ENCODE measurements around the gene GPLD1. TPM values are rescaled to one million over a fixed set of nuclear protein-coding genes. Genes with fewer than 3 reads are reported as not detected.

The GPLD1 gene, protein sequence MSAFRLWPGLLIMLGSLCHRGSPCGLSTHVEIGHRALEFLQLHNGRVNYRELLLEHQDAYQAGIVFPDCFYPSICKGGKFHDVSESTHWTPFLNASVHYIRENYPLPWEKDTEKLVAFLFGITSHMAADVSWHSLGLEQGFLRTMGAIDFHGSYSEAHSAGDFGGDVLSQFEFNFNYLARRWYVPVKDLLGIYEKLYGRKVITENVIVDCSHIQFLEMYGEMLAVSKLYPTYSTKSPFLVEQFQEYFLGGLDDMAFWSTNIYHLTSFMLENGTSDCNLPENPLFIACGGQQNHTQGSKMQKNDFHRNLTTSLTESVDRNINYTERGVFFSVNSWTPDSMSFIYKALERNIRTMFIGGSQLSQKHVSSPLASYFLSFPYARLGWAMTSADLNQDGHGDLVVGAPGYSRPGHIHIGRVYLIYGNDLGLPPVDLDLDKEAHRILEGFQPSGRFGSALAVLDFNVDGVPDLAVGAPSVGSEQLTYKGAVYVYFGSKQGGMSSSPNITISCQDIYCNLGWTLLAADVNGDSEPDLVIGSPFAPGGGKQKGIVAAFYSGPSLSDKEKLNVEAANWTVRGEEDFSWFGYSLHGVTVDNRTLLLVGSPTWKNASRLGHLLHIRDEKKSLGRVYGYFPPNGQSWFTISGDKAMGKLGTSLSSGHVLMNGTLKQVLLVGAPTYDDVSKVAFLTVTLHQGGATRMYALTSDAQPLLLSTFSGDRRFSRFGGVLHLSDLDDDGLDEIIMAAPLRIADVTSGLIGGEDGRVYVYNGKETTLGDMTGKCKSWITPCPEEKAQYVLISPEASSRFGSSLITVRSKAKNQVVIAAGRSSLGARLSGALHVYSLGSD
- total RNA-seq = 0.33 and 0.46 TPM in 2 replicates

DNA sequence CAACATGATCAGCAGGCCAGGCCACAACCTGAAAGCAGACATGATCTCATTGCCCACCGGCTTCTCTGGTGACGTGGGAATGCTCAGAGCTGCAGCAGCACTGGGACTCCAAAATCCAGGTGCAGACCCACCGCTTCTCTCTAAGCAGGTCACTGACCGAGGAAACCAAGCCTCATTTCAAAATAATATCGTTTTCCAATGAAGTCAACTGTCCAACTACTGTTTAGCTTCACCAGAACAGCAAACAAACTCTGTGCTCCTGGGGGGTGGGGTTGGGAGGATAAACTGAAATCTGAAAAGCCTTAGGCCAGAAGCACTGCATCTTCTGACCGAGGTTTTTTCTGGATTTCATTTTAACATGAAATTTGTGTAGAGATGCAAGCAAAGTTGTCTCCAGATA, at the start of gene GPLD1:
Gene GPLD1 (minus strand): TSS at position 109 of the 400 bp plus-strand sequence. CDS start 67 bp downstream, at position 42.

GRCh38 chr6:24494821-24495795, 5.7 kb upstream of the GPLD1 start, which contains the start of gene ALDH5A1:
TSS of gene ALDH5A1 (plus strand) at chr6:24494969. CDS start at chr6:24494997, 28 bp downstream.

DNA sequence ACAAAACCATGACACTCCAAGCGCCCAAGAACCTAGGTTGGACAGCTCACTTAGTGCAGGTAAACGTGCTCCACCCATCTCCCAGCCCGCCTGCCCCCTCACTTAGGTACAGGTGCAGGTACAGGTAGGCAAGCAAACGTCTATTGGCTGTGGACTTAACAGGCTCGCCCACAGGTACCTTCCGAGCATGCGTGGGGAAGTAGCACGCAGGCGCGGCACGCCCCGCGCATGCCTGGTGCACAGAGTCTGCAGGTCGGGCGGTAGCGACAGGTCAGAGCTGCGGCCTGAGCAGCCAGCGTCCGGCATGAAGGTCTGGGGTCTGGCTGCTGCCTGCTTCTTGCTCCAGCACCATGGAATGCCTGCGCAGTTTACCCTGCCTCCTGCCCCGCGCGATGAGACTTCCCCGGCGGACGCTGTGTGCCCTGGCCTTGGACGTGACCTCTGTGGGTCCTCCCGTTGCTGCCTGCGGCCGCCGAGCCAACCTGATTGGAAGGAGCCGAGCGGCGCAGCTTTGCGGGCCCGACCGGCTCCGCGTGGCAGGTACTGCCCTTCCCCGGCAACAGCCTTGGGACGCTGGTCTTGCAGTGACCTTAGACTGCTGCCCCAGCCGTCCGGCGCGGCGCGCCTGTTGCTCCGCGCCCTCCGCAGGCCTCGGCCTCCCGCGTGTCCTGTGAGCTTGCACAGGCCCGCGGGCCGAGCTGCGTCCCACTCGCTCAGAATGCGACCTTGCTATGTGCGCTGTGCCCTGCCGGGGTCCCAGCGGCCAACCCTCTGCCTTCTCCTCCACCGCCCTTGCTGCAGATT, 86.5 kb downstream of the GPLD1 start, which contains the start of gene MRS2:
Gene MRS2 (plus strand): TSS at position 240 of the 804 bp plus-strand sequence. CDS start 111 bp downstream, at position 351.

Other genes with a start within 250 kb of the GPLD1 start
- 0.03 TPM in 1 of 2 replicates, not detected in the other for gene DCDC2, start 131.5 kb downstream of the GPLD1 start, total RNA-seq
- gene MRS2, start 86.6 kb downstream of the GPLD1 start, total RNA-seq = 15.3 and 20.8 TPM in 2 replicates
- gene ALDH5A1, start 5.4 kb upstream of the GPLD1 start, total RNA-seq = 1.5 and 1.9 TPM in 2 replicates
- 0.07 and 0.10 TPM in 2 replicates for gene KIAA0319, start 156.6 kb upstream of the GPLD1 start, total RNA-seq
- gene TDP2, start 177.3 kb upstream of the GPLD1 start, total RNA-seq = 28.9 and 30.4 TPM in 2 replicates
- 8.2 and 8.7 TPM in 2 replicates for gene ACOT13, start 177.5 kb upstream of the GPLD1 start, total RNA-seq
- gene C6orf62, start 229.6 kb upstream of the GPLD1 start, total RNA-seq = 128 and 169 TPM in 2 replicates